Epithelial cell of esophagus (primary cell): Measurements from ENCODE around the gene ARL2BP.
"Not testable (repeated sequence)": the region's sequence is repeated elsewhere in the genome, so short reads cannot be mapped to it uniquely, and the experiment has no call there.

Source experiments
- DNase-seq: peaks from one replicate; pipeline ENCODE4 v3.0.0; 2010; ENCODE audit warnings: low read depth
- H3K4me3 ChIP-seq: 2 replicates; pipeline ENCODE4 v1.5.1; 2011; ENCODE audit warnings: mild to moderate bottlenecking, low read length, control low read depth
- CTCF ChIP-seq: IDR thresholded peaks from 2 replicates; pipeline ENCODE4 v1.5.1; 2011; ENCODE audit warnings: low read depth, mild to moderate bottlenecking, low read length, control low read depth, inconsistent platforms; ENCODE audit not compliant: insufficient read depth; ENCODE audit errors: missing control alignments

The ARL2BP gene

GRCh38 chr16:57244767-57245471 is at the start of gene ARL2BP:
TSS of gene ARL2BP (plus strand) at chr16:57245259. CDS start at chr16:57245368, 109 bp downstream.
- DNase-seq: peak; percentile 98
- H3K4me3 ChIP-seq: peak within 1 kb of the TSS; percentile 64
- no peak for TF ChIP-seq CTCF

- no peak for TF ChIP-seq CTCF
- DNase-seq: no peak
- H3K4me3 ChIP-seq: no peak overlapping the region
Observed at GRCh38 chr16:57196286-57196685, 48.8 kb upstream of the ARL2BP start.

GRCh38 chr16:57196753-57197152 is 48.3 kb upstream of the ARL2BP start:
- no peak overlapping the region for H3K4me3 ChIP-seq
- TF ChIP-seq CTCF: no peak
- DNase-seq: no peak

GRCh38 chr16:57200321-57200720 is 44.7 kb upstream of the ARL2BP start:
- H3K4me3 ChIP-seq, DNase-seq: not testable (repeated sequence)

GRCh38 chr16:57200926-57201325 is 44.1 kb upstream of the ARL2BP start:
- DNase-seq, H3K4me3 ChIP-seq: not testable (repeated sequence)

GRCh38 chr16:57202095-57202886 is 42.8 kb upstream of the ARL2BP start:
- TF ChIP-seq CTCF: no peak
- DNase-seq: no peak
- H3K4me3 ChIP-seq: no peak overlapping the region

- TF ChIP-seq CTCF: no peak
- no peak overlapping the region for H3K4me3 ChIP-seq
- DNase-seq: no peak
Observed at GRCh38 chr16:57203451-57203850, 41.6 kb upstream of the ARL2BP start.

- peak; percentile 12 for TF ChIP-seq CTCF
- DNase-seq: no peak
- H3K4me3 ChIP-seq: no peak overlapping the region
Observed at GRCh38 chr16:57204675-57205074, 40.4 kb upstream of the ARL2BP start.
